NOMO-1 treated with DMSO at 0.1 percent for 48 hours (cell line): Measurements from ENCODE around the gene CRIM1.

Experiments
- DNase-seq: peaks from one replicate; lab custom pipeline; 2025; ENCODE audit not compliant: unreplicated experiment; lab: John Stamatoyannopoulos, UW

The CRIM1 gene

GRCh38 chr2:36547906-36548305 lies 192.3 kb downstream of the CRIM1 start:
- DNase-seq = no peak

DNA sequence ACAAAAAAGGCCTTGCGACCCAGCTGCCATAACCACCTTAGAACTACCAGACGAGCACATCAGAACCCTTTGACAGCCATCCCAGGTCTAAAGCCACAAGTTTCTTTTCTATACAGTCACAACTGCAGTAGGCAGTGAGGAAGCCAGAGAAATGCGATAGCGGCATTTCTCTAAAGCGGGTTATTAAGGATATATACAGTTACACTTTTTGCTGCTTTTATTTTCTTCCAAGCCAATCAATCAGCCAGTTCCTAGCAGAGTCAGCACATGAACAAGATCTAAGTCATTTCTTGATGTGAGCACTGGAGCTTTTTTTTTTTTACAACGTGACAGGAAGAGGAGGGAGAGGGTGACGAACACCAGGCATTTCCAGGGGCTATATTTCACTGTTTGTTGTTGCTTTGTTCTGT lies 193.6 kb downstream of the CRIM1 start:
- no peak for DNase-seq

- DNase-seq = no peak
Measured at GRCh38 chr2:36550006-36550405, 194.4 kb downstream of the CRIM1 start.

GRCh38 chr2:36553683-36554082 lies 198.1 kb downstream of the CRIM1 start:
- DNase-seq = peak; percentile 62

GRCh38 chr2:36554531-36554930 lies 199.0 kb downstream of the CRIM1 start:
- no peak for DNase-seq

- no peak for DNase-seq
Measured at GRCh38 chr2:36555789-36556188, 200.2 kb downstream of the CRIM1 start.

GRCh38 chr2:36556842-36557241 lies 201.3 kb downstream of the CRIM1 start:
- DNase-seq = no peak

DNA sequence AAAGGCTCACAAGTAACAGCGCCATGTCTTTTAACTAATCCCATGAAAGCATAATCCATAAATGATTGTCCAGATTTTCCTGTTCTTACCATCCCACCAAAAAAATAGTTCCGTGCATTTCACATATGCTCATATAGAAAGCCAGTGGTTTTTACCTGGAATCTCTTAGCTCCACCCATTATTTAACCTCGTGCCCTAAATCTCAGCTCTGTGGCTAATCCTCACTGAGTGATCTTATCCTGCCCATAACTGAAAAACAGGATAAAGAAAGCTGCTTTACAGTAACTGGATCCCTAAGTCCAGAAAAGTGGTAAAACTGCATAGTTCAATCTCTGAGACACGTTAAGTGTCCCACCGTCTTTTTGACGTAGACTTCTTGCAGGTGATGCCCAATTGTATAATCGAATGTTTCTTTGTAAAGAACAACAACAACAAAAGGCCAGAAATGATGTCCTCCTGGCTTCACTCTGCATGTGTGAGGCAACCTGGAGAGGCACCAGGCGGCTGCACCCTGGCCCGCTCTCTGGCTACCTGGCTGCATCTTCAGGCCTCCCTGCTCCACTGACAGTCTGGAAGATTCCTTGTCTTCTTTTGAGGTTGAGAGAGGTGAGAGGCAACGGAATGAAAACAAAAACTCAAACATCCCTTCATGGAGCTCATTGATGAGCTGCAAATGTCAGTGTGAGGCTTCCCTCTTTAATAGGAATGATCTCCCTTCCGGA lies 203.8 kb downstream of the CRIM1 start:
- DNase-seq = no peak

DNA sequence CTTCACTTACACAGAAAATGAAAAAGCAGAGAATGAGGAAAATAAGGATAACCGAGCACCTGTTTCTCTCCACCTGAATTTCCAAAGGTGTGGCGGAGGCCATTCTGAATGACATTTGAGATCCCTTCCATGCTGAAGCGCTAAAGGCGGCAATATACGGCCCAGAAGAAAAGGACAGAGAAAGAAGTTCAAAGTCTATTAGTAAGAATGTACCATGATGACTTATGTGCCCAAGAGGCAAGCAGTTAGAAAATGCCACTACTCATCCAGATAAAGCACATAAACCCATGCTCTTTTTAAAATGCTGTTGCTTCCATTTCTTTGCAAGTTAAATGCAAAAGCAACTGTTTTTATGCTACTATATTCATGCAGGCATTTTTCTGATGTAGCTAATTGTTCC lies 205.1 kb downstream of the CRIM1 start:
- no peak for DNase-seq

- no peak for DNase-seq
Measured at GRCh38 chr2:36561237-36561944, 205.8 kb downstream of the CRIM1 start.

DNA sequence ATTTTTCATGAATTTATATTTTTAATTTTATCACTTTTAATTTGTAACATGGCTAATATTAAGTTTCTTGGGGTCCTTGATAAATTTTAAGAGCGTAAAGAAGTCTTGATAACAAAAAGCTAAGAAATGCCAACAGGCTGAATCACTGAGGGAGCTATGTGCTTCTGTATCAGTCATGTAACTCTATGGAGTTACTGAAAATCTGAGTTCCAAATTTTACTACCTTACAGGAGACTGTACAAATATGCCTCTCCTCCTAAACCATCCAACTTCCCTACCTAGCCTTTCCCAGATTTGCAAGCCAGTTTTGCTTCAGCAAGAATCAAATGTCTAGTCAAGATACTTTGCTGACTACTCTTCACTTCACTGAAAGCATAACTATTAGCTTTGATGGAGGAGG lies 206.7 kb downstream of the CRIM1 start:
- no peak for DNase-seq

DNA sequence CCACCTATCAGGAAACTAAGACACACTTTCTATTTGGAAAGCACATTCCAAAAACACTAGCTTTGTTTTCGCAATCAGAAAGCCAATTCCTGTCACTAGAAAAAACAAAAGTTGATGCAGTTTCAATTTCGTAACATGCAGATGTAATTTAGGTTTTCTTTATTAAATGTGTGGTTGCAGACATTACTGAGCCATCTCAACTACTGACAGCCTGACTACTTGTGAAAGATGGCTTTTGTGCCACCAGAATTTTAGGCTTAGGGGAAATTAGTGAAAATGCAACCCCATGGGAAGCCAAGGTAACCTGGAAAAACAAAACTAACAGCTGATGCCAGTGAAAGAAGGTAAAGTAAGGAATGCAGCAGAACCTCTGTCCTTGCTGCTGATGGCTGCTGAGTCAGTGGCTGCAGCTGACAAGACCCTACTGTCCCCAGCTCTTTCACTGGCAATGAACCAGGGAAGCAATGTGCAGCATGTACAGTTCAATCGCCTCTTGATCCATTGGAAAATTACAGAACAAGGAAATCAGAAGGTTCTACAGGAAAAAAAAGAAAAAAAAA lies 207.5 kb downstream of the CRIM1 start:
- peak; percentile 42 for DNase-seq

DNA sequence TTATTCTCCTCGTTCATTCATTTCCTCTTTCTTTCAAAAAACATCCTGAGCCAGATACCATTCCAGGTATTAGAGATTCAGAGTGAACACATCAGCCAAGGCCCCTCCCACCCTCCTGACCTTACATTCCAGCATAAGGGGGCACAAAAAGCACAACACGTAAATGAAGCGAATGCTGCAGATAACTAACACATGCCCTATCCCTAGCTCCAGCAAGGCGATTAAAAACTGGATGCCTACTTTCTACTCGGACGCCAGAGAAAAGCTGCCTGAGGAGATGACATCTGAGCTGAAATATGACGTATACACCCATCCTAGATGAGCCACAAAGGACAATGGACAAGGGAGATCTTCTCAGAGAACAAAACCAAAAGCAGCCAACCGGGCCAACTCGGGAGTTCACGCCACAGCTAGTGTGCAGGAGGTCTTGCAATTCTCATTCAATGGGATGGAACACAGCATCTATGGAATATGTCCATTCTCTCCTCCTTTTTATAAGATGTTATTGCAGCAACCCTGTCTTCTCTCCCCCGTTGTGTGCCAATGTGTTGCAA lies 208.9 kb downstream of the CRIM1 start:
- DNase-seq = no peak

- DNase-seq = no peak
Measured at GRCh38 chr2:36565712-36566111, 210.1 kb downstream of the CRIM1 start.

DNA sequence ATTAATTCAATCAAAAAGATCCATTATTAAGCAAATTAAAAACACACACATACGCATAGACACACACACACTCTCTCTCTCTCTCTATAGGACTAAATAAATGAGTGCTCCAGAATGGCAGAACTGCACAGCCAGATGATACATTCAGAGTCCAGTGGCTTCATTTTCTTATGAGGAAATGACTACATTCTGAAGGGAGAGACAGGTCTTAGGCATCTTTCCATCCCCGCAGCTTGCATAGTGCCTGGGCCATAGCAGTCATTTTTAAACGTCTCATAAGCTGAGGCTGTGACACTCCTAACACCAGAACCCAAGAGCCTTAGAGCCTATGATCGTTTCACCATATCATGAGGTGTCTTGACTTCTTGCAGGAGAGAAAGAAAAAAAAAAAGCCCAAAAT lies 211.3 kb downstream of the CRIM1 start:
- no peak for DNase-seq

GRCh38 chr2:36567711-36568408 lies 212.3 kb downstream of the CRIM1 start:
- DNase-seq = no peak

- no peak for DNase-seq
Measured at GRCh38 chr2:36568516-36569246, 213.1 kb downstream of the CRIM1 start.

GRCh38 chr2:36569267-36569856 lies 213.8 kb downstream of the CRIM1 start:
- no peak for DNase-seq

DNA sequence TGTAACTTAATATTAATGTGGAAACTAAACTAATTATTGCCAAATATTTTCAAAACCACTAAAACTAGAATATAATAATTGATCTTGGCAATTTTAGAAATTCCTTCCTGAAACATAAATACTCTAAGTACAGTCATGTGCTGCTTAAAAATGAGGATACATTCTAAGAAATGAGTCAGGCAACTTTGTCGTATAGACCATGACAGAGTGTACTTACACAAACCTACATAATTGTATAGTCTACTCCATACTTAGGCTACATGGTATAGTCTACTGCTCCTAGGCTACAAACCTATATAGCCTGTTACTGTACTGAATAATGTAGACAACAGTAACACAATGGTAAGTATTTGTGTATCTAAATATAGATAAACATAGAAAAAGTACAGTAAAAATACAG lies 214.8 kb downstream of the CRIM1 start:
- no peak for DNase-seq

DNA sequence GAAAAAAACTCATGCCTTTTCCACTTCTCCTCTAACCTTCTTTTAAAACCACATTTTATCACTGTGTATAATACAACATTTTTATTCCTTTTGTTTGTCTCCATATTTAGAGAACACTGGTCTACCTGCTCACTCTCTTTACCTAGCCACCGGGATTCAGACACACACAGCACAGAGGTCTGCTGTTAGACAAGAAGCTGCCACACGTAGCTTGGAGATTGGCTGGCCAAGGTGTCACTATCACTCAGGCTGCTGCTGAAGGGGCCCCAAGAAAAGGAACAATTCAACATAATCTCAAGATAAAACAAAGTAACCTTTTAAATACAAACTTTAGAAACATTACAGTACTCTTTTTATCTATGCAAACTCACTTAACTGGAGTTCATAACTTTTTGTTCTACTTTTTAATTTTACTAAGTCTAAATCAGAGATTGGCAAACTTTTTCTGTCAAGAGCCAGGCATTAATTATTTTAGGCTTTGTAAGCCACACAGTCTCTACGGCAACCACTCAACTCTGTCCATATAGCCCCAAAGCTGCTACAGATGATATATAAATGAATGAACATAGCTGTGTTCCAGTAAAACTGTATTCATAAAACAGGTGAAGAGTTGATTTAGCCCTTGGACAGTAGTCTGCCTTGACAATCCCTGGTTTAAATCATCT lies 216.6 kb downstream of the CRIM1 start:
- no peak for DNase-seq
